Stimulated activated CD8-positive, alpha-beta memory T cell treated with anti-CD3 and anti-CD28 coated beads, Interleukin-12 subunit alpha, Interleukin-12 subunit beta, amount 100 ng/mL, for 4 hours (primary cell): ENCODE data around the gene ANXA1.

Source experiments
- DNase-seq: peaks from one replicate; pipeline ENCODE4 v3.0.0-alpha.2; 2020; ENCODE audit warnings: low read depth

Gene ANXA1

GRCh38 chr9:73138516-73138915, 13.1 kb upstream of the ANXA1 start:
- DNase-seq: no peak

- no peak for DNase-seq
Observed at GRCh38 chr9:73141282-73141681, 10.4 kb upstream of the ANXA1 start.

- DNase-seq: no peak
Observed at GRCh38 chr9:73143711-73144328, 7.8 kb upstream of the ANXA1 start.

GRCh38 chr9:73146111-73146815, 5.4 kb upstream of the ANXA1 start:
- DNase-seq: no peak

- no peak for DNase-seq
Observed at GRCh38 chr9:73148447-73148937, 3.2 kb upstream of the ANXA1 start.

GRCh38 chr9:73149371-73150067, 2.1 kb upstream of the ANXA1 start:
- DNase-seq: no peak

- no peak for DNase-seq
Observed at GRCh38 chr9:73152543-73152844, 829 bp downstream of the ANXA1 start.

GRCh38 chr9:73152953-73153352, 1.3 kb downstream of the ANXA1 start:
- DNase-seq: no peak

GRCh38 chr9:73153793-73154227, 2.1 kb downstream of the ANXA1 start:
- DNase-seq: no peak

GRCh38 chr9:73154271-73154670, 2.6 kb downstream of the ANXA1 start:
- DNase-seq: no peak

- no peak for DNase-seq
Observed at GRCh38 chr9:73154722-73155121, 3.1 kb downstream of the ANXA1 start.

GRCh38 chr9:73155377-73155776, 3.7 kb downstream of the ANXA1 start:
- no peak for DNase-seq

- no peak for DNase-seq
Observed at GRCh38 chr9:73155968-73156864, 4.6 kb downstream of the ANXA1 start.

GRCh38 chr9:73156865-73157187, 5.2 kb downstream of the ANXA1 start:
- DNase-seq: no peak

GRCh38 chr9:73157811-73158210, 6.1 kb downstream of the ANXA1 start:
- no peak for DNase-seq

GRCh38 chr9:73158723-73159122, 7.1 kb downstream of the ANXA1 start:
- no peak for DNase-seq

- no peak for DNase-seq
Observed at GRCh38 chr9:73160868-73161267, 9.2 kb downstream of the ANXA1 start.

GRCh38 chr9:73162987-73163768, 11.5 kb downstream of the ANXA1 start:
- DNase-seq: no peak

- no peak for DNase-seq
Observed at GRCh38 chr9:73165911-73166310, 14.2 kb downstream of the ANXA1 start.

- DNase-seq: no peak
Observed at GRCh38 chr9:73166468-73166867, 14.8 kb downstream of the ANXA1 start.

GRCh38 chr9:73167614-73168013, 15.9 kb downstream of the ANXA1 start:
- no peak for DNase-seq
